Stimulated activated CD4-positive, alpha-beta T cell treated with anti-CD3 and anti-CD28 coated beads, Interleukin-4, amount 100 ng/mL, for 4 hours (primary cell): ENCODE data around the gene PKIG.
"Not testable (repeated sequence)": the region's sequence is repeated elsewhere in the genome, so short reads cannot be mapped to it uniquely, and the experiment has no call there.

ENCODE experiments used
- DNase-seq, 2 experiments: peaks; one replicate each; pipeline ENCODE4 v3.0.0-alpha.2; 2020

PKIG gene

DNA sequence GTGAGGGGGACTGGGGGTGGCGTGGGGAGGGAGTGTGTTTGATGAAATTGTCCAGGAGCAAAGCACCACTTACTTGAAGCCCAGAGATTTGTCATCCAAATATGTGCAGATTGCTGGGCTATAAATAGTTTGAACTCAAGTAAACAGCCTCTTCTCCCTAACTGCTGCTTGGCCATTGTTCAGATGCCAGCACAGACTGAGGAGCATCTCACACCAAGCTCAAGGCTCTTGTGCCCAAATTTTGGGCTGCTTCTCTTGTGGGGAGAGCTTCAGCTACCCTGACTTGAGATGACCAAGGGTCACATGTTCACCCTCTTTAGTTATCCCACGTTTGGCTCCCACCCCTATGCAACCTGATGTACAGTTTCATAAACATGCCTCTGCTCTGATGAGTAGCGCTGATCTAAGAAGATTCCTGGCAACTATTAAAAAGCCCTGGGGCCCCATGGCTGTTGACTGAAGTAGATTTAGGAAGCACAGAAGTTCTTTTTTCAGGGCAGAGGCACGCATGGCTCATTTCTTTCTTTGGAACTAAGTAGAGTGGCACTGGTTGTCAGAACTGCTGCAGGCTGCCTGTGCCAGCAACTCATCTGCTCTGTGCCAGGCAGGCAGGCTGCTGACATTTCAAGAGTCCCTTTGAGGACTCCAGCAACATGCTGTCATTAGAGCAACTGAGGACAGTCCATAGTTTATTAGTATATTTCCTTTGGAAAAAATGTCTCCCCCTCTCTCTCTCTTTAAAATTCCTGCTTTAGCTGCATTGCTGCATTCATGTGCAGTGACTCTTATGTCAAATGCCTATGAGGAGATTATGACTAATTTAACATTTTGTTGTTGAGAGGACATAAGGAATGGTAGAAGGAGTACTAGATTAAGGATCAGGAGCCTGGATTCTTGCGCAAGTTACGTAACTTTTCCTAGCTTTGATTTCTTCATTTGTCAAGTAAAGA is 9.6 kb upstream of the PKIG start:
- no peak for DNase-seq

- no peak for DNase-seq
Observed at GRCh38 chr20:44573501-44573869, 8.9 kb upstream of the PKIG start.

GRCh38 chr20:44574372-44574771 is 8.0 kb upstream of the PKIG start:
- no peak for DNase-seq

DNA sequence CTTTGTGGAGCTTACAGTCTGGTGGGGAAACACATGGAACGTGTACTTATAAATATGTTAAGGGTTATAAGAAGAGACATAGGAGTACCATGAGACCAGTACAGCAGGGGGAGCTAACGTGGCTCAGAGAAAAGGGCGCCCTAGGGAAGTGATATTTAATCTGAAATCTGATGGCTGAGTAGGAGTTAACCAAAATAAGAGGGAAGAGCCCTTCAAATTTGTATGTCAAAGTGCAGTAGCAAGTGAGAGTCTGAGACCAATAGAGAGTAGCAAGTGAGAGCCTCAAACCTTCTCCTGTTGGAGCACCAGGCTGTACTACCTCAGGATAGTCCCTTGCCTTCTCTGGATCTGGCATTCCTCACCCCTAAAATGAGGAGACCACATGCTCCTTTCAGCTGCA is 6.1 kb upstream of the PKIG start:
- no peak for DNase-seq

DNA sequence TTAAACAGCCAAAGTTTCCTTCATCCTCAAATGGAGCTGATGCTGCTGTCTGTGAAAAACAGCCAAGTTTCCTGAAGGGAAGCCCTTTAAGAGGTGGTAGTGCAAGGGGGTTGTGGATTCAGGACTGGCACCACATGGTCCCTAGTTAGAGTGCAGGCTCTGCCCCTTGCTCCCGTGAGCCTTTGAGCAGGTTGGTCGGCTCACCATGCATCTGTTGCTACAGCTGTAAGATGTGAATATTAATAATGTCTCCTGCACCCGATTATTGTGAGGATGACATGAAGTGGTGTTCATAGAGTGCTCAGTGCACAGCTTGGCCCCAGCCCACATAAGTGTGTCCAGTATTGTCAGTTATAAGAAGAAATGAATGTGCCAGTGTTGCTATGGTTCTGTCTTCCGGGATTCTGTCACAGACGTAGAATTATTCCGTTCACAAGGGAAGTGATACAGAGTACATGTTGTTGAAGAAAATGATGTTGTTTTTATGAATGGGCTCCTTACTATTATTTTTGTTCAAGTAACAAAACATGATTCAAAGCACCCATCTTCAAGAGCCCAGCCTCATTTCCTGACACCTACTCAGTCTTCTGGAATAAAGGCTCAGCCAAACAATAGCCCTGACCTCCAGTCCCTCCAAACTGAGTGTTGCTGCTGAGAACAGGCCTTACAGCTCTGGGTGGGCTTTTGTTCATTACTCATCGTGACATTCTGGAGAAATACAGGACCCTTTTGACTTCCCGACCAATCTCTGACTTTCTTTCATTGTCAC is 2.9 kb upstream of the PKIG start:
- no peak for DNase-seq

GRCh38 chr20:44580581-44581268 is 1.7 kb upstream of the PKIG start:
- DNase-seq: no peak

DNA sequence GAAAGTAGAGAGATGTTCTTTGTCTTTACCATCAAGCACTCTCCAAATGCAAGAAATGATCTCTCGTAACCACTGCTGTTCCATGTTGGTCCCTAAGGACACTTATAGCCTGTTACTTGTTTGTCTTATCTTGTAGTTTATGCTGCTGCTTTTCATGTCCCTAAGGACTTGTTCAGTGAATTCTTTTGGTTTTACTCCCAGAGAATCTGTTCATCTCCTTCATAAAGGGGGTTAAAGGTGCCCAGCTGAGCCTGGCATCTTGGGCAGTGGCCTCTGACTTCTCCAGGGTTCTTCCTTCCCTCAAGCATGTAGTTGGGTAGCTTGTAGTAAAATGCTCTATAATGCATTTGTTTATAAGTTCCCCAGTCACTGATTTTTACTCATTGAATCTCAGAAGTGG is 864 bp upstream of the PKIG start:
- no peak for DNase-seq

- DNase-seq: no peak
Observed at GRCh38 chr20:44583157-44583556, 778 bp downstream of the PKIG start.

DNA sequence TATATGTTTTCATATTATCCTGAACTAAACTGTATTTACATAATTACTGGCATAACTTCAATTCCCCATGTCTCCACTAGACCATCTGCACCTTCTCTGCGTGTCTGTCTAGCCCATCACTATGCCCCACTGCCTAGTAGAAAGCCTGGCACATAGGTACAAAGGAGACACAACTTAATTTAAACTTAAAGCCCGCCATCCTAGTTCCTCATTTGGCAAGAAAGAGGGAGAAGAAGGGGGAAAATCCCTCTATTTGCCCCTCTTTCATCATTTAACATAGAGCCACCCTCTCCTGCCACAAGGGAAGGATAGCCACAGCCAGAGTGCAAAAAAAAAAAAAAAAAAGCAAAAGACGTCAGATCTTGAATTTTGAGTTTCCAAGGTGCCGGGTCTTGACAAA is 1.8 kb downstream of the PKIG start:
- no peak for DNase-seq

- DNase-seq: no peak
Observed at GRCh38 chr20:44585057-44585963, 2.9 kb downstream of the PKIG start.

GRCh38 chr20:44586289-44586911 is 4.0 kb downstream of the PKIG start:
- DNase-seq: no peak

DNA sequence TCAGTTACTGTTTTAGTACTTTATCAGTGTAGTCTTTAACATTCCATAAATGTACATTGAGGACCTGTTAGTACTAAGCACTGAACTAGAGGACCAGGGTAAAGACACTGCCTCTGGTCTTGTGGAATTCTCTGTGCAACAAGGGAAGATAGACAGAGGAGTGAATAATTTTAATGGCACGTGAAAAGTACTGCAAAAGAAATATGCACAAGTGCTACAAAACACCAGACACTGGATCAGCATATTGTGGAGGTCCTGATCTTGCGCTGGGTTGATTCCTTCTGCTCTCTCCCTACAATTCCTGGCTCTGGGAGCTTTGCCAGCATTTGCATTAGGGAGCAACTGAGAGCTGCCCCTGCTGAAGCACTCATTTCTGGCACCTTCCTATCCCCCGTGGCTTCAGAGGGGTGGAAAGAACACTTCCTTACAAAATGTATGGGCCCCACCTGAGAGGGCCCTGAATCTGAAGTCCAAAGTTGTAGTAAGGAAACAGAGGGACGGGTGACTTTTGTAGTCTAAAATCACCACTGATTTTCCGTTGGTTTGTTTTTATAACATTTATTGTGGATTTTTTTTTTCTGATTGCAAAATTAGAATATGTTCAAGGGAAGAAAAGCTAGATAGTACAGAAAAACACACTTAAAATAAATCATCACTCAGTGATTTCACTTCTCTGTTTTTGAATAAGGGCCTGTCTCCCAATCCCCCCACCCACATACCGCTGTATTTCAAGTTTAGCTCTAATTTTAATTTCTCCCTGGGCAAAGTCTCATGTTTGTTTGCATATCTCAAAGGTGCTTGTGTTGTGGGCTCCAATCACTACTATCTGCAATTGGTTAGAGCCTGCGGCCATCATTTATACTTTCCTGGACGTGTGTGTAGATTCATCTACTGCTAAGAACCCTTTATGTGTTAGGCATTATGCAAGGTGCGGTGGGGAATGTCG is 4.9 kb downstream of the PKIG start:
- no peak for DNase-seq

GRCh38 chr20:44588321-44588720 is 5.9 kb downstream of the PKIG start:
- not testable (repeated sequence) for DNase-seq

GRCh38 chr20:44589537-44589936 is 7.2 kb downstream of the PKIG start:
- no peak for DNase-seq

GRCh38 chr20:44590980-44591778 is 8.8 kb downstream of the PKIG start:
- no peak for DNase-seq

GRCh38 chr20:44592366-44592765 is 10.0 kb downstream of the PKIG start:
- no peak for DNase-seq

DNA sequence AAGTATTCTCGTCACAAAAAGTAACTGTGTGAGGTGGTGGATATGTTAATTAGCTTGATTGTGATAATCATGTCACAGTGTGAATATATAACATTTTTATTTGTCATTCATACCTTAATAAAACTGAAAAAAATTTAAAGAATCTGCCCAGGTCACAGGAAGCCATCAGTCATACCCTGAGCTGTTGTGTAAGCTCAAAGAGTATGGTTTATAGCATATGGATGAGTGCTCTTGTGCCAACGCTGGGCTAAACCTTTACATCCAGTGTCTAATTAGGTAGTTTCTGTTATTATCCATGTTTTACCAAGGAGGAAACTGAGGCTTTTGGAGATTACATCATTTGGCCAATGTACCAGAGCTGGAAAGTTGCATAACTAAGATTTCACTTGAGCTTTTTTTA is 11.4 kb downstream of the PKIG start:
- DNase-seq: no peak

GRCh38 chr20:44594730-44595129 is 12.4 kb downstream of the PKIG start:
- no peak for DNase-seq

DNA sequence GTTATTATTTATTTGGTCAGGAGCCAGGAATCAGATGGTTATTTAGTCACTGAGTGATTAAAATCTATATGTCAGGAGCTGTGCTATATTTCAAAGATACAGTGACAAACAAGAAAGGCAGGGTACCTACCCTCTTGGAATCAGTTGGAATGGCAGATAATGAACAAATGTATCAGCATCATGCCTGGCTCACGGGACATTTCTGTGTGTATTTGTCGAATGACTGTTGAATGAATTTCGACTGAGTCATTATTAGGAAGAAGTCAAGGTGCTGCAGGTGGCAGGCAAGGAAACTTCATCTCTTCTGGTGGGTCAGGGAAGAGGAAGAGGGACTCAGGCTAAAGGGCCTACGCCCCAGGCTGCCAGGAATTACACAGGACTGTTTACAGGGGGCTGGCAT is 13.6 kb downstream of the PKIG start:
- no peak for DNase-seq

DNA sequence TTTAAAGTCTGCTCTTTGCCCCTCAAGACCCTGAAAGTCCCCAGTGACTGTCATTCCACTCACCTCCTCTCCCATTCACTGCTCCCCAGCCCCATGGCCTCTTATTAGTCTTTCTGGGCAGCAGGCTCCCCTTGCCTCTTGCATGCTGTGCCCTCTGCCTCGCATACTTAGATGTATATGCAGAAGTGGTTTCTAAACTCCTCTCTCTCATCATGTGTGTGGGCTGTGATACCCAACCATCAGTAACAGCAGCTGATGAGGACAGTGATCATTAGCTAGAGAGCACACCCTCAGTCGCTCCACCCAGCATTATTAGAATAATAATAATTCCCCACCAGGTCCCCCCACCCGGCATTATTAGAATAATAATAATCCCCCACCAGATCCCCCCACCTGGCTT is 14.5 kb downstream of the PKIG start:
- DNase-seq: no peak
